ENCODE measurements around the gene ZNF668.

DNA sequence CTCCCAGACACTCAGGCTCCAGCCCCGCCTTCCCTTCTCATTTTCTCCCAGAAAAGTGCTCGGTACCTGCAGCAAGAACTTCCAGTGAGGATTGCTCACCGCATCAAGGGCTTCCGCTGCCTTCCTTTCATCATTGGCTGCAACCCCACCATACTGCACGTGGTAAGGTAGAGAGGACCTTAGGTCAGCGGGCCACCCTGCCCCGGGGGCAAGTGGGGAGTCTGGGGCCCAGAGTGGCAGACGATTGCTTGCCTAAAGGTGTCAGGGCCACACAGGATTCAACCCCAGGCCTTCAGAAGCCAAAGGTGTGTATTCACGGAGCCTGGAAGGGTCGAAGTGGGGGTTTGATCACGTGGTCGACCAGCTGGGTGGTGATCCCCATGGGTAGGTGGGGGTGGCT, 35.6 kb upstream of the ZNF668 start:
- TF ChIP-seq, protein P1, sequence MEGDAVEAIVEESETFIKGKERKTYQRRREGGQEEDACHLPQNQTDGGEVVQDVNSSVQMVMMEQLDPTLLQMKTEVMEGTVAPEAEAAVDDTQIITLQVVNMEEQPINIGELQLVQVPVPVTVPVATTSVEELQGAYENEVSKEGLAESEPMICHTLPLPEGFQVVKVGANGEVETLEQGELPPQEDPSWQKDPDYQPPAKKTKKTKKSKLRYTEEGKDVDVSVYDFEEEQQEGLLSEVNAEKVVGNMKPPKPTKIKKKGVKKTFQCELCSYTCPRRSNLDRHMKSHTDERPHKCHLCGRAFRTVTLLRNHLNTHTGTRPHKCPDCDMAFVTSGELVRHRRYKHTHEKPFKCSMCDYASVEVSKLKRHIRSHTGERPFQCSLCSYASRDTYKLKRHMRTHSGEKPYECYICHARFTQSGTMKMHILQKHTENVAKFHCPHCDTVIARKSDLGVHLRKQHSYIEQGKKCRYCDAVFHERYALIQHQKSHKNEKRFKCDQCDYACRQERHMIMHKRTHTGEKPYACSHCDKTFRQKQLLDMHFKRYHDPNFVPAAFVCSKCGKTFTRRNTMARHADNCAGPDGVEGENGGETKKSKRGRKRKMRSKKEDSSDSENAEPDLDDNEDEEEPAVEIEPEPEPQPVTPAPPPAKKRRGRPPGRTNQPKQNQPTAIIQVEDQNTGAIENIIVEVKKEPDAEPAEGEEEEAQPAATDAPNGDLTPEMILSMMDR (IDR thresholded peaks at IDR 0.05 in 8 of 11, conservative IDR thresholded peaks at IDR 0.05 in 3 of 11) = no peak
- TF ChIP-seq POLR2AphosphoS5 (IDR thresholded peaks at IDR 0.05) = no peak
- TF ChIP-seq POLR2A (IDR thresholded peaks at IDR 0.05) = no peak

Data from spleen (tissue), 7 donors.